Measurements from ENCODE around the gene IL1R1.

The IL1R1 gene

DNA sequence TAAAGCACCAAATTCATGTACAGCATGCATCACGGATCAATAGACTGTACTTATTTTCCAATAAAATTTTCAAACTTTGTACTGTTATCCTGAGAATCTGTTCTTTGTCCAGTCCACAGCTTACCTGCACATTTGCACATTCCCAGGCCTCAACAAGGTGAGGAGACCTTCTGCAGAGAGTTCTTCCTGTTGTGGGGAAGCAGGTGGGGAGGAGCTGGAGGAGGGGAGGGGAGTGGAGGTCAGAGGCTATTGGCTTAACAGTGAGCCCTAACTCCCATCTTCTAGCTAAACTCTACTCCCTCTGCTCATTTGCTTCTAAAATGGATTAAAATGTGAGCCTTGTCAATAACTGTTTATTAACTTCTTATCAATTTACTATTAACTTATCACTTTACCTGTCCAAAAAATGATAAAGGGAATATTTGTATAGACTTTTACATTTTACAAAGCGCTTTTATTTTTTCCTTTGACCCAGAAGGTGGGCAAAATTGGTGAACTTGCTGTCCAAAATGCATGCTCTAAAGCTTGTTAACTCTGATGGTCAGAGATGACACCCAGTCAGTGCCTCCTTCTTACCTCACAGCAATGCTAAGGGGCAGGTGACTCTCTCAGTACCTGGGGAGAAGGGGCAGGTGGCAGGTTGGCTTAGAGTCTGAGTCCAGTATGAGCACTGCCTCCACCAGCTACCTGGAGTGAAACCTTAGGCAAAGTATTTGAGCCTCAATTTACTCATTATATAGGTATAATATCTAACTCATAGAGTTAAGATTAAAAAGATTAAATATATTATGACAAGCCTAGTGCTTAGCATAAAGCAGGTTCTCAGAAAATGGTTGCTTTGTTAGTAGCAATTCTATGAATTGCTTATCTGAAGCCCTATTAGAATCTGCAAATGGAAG is 37.5 kb downstream of the IL1R1 start:
- WGBS = 96% methylated on average over 2 of the region's 2 CpGs
- H3K4me1 ChIP-seq (ENCODE audit: insufficient read depth, low read length) = no peaks in the 10 kb centered on the region
- H3K9ac ChIP-seq (ENCODE audit: low read depth, low read length) = no peak overlapping the region

DNA sequence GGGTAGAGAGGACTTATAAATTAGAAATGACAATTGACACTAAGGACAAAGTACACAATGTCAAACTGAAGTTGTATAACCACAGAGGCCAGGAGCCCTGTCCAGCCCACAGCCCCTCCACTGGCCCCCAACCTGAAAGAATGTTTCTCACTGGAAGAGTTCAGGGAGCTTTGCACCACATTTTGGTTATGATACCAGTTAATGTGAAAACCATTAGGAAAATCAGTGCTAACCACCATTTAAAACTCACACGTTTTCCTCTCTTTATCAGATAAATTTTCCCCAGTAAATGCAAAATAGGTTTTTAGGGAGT is 38.1 kb downstream of the IL1R1 start:
- no peaks in the 10 kb centered on the region for H3K36me3 ChIP-seq (ENCODE audit: insufficient read depth, low read length)
- WGBS = 80% methylated on average over 1 of the region's 1 CpG
- H3K4me1 ChIP-seq (ENCODE audit: insufficient read depth, low read length) = no peaks in the 10 kb centered on the region
- H3K27ac ChIP-seq (ENCODE audit: low read depth, low read length) = no peak overlapping the region
- peaks cover 6% of the 10 kb centered on the region for H3K27me3 ChIP-seq (ENCODE audit: insufficient read depth, low read length)
- no peaks in the 10 kb centered on the region for H3K9me3 ChIP-seq (ENCODE audit: insufficient read depth, low read depth, low read length)
- H3K4me3 ChIP-seq (ENCODE audit: low read length) = no peak overlapping the region
- no peak overlapping the region for H3K9ac ChIP-seq (ENCODE audit: low read depth, low read length)

More for the DNA sequence above, 37.5 kb downstream of the IL1R1 start:
- Histone ChIP-seq H3K9me3 (ENCODE audit: insufficient read depth, low read depth, low read length) (no peaks in the 10 kb centered on the region), H3K4me3 (ENCODE audit: low read length) (no peak overlapping the region), H3K36me3 (ENCODE audit: insufficient read depth, low read length) (no peaks in the 10 kb centered on the region), H3K27ac (ENCODE audit: low read depth, low read length) (no peak overlapping the region), H3K27me3 (ENCODE audit: insufficient read depth, low read length) (peaks cover 4% of the 10 kb centered on the region; the same call in 1 of the 2 replicates)

DNA sequence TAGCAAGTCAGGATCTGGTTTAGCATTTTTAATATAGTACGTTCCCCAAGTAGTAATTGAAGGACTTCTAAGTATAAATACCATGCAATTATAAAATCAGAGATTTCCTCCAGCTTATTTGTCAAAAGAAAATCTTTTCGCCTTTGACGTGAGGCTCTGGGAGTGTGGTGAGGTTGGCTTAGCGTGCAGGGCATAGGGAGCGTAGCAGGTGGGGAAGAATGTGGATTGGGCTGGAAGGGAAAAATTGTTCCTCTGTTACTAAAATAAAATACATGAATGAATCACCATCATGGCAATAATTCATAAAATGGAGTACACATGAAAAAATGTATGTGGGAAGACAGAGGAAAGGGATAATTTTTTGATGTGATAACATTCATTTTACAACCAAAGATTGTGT is 38.8 kb downstream of the IL1R1 start:
- no peak overlapping the region for H3K27ac ChIP-seq (ENCODE audit: low read depth, low read length)
- H3K36me3 ChIP-seq (ENCODE audit: insufficient read depth, low read length) = no peaks in the 10 kb centered on the region
- no peak overlapping the region for H3K9ac ChIP-seq (ENCODE audit: low read depth, low read length)
- H3K4me1 ChIP-seq (ENCODE audit: insufficient read depth, low read length) = no peaks in the 10 kb centered on the region
- peaks cover 14% of the 10 kb centered on the region for H3K27me3 ChIP-seq (ENCODE audit: insufficient read depth, low read length)
- H3K9me3 ChIP-seq (ENCODE audit: insufficient read depth, low read depth, low read length) = no peaks in the 10 kb centered on the region
- 95% methylated on average over 4 of the region's 5 CpGs for WGBS
- H3K4me3 ChIP-seq (ENCODE audit: low read length) = no peak overlapping the region

- Histone ChIP-seq H3K9me3 (ENCODE audit: insufficient read depth, low read depth, low read length) (no peaks in the 10 kb centered on the region), H3K9ac (ENCODE audit: low read depth, low read length) (no peak overlapping the region), H3K4me3 (ENCODE audit: low read length) (no peak overlapping the region), H3K4me1 (ENCODE audit: insufficient read depth, low read length) (no peaks in the 10 kb centered on the region), H3K27me3 (ENCODE audit: insufficient read depth, low read length) (peaks cover 21% of the 10 kb centered on the region), H3K36me3 (ENCODE audit: insufficient read depth, low read length) (no peaks in the 10 kb centered on the region), H3K27ac (ENCODE audit: low read depth, low read length) (no peak overlapping the region)
- WGBS = 95% methylated on average over 7 of the region's 7 CpGs
Measured at GRCh38 chr2:102181919-102182635, 39.5 kb downstream of the IL1R1 start.

DNA sequence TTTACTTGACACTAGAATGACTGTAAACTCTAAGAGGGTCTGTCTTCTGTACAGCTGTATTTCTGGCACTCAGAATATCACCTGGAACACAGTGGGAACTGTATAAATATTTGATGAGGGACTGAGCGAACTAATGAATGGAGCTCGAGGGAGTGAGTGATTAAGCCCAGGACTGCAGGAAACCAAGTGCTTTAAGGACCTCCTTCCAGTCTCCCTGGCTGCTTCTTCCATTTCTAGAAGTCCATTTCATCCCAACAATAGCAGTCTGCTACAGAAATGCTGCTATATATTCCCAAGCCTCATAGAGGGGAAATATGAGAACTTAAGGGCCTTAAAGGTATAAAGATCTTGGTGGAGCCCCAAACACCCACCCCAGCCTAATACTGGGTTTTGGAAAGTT is 41.5 kb downstream of the IL1R1 start:
- Histone ChIP-seq H3K4me3 (ENCODE audit: low read length) (no peak overlapping the region), H3K4me1 (ENCODE audit: insufficient read depth, low read length) (no peaks in the 10 kb centered on the region), H3K27ac (ENCODE audit: low read depth, low read length) (no peak overlapping the region), H3K9ac (ENCODE audit: low read depth, low read length) (no peak overlapping the region), H3K27me3 (ENCODE audit: insufficient read depth, low read length) (peaks cover 40% of the 10 kb centered on the region), H3K9me3 (ENCODE audit: insufficient read depth, low read depth, low read length) (no peaks in the 10 kb centered on the region), H3K36me3 (ENCODE audit: insufficient read depth, low read length) (no peaks in the 10 kb centered on the region)
- 93% methylated on average over 2 of the region's 2 CpGs for WGBS

GRCh38 chr2:102184568-102184967 is 42.0 kb downstream of the IL1R1 start:
- no peaks in the 10 kb centered on the region for H3K36me3 ChIP-seq (ENCODE audit: insufficient read depth, low read length)
- H3K4me3 ChIP-seq (ENCODE audit: low read length) = no peak overlapping the region
- H3K27me3 ChIP-seq (ENCODE audit: insufficient read depth, low read length) = peaks cover 44% of the 10 kb centered on the region
- no CpG with 5 or more reads among the region's 1 CpG for whole genome bisulfite sequencing
- H3K9me3 ChIP-seq (ENCODE audit: insufficient read depth, low read depth, low read length) = no peaks in the 10 kb centered on the region
- H3K27ac ChIP-seq (ENCODE audit: low read depth, low read length) = no peak overlapping the region
- H3K4me1 ChIP-seq (ENCODE audit: insufficient read depth, low read length) = no peaks in the 10 kb centered on the region
- no peak overlapping the region for H3K9ac ChIP-seq (ENCODE audit: low read depth, low read length)

DNA sequence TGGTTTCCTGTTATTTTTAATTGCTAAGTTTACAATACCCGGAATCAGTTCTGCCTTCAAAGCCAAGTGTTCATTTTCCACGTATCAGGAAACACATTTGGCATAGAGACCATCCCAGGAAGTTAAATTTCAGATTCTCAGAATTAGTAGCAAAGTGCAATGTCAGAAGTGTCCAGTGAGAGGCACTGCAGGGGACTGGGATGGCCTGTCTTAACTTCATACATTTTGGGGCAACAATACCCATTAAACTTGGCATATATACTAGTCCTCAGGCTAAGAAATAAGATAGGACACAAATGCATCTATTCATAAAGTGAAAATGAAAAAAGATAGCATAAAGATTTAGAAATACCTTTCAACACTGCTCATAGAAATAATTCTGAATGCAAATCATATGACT is 42.8 kb downstream of the IL1R1 start:
- Histone ChIP-seq H3K27me3 (ENCODE audit: insufficient read depth, low read length) (peaks cover 44% of the 10 kb centered on the region), H3K27ac (ENCODE audit: low read depth, low read length) (no peak overlapping the region), H3K4me3 (ENCODE audit: low read length) (no peak overlapping the region), H3K9me3 (ENCODE audit: insufficient read depth, low read depth, low read length) (no peaks in the 10 kb centered on the region), H3K9ac (ENCODE audit: low read depth, low read length) (no peak overlapping the region), H3K4me1 (ENCODE audit: insufficient read depth, low read length) (no peaks in the 10 kb centered on the region), H3K36me3 (ENCODE audit: insufficient read depth, low read length) (no peaks in the 10 kb centered on the region)
- 83% methylated on average over 2 of the region's 2 CpGs for WGBS

- Histone ChIP-seq H3K9me3 (ENCODE audit: insufficient read depth, low read depth, low read length) (no peaks in the 10 kb centered on the region), H3K4me3 (ENCODE audit: low read length) (peak within 1 kb of the TSS; percentile 61), H3K27ac (ENCODE audit: low read depth, low read length) (no peak within 1 kb of the TSS), H3K4me1 (ENCODE audit: insufficient read depth, low read length) (no peaks in the 10 kb centered on the region), H3K27me3 (ENCODE audit: insufficient read depth, low read length) (peaks cover 44% of the 10 kb centered on the region), H3K9ac (ENCODE audit: low read depth, low read length) (no peak within 1 kb of the TSS; the same call in 1 of the 2 replicates), H3K36me3 (ENCODE audit: insufficient read depth, low read length) (no peaks in the 10 kb centered on the region)
- 66% methylated on average over 36 of the region's 36 CpGs for WGBS
Measured at GRCh38 chr2:102186791-102187495, 44.4 kb downstream of the IL1R1 start, which contains the start of gene IL1RL2. TSS of gene IL1RL2 (plus strand) at chr2:102187023. CDS start at chr2:102187868, 845 bp downstream.

DNA sequence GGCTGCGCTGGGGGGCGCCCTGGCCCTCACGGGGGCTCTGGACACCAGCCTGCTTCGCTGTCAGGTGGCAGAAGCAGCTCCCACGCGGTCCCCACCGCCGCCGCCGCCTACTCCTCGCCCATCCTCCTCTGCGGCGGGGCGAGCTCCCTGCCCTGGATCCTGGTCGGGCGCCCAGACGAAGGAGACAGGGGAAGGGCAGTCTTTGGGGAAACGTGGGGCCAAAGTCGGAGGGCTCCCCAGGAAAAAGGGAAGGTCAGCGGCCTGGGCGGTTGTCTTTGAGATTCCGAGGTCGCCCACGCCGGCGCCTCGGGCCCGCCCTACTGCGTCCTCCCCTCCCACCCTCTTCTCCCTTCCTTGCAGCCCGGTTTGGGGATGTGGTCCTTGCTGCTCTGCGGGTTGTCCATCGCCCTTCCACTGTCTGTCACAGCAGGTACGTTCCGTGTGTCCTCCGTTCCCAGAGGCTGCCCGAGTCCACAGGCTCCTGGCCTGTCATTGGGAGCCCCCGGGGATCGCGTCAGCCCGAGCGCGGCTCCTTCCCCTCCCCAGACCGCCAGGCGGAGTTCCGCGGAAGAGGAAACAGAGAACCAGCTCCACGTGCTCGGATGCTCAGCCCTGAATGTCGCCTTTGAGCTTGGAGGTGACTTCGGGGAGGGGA is 45.1 kb downstream of the IL1R1 start:
- no peaks in the 10 kb centered on the region for H3K9me3 ChIP-seq (ENCODE audit: insufficient read depth, low read depth, low read length)
- H3K9ac ChIP-seq (ENCODE audit: low read depth, low read length) = no peak overlapping the region; the same call in 1 of the 2 replicates
- H3K27ac ChIP-seq (ENCODE audit: low read depth, low read length) = no peak overlapping the region
- peaks cover 44% of the 10 kb centered on the region for H3K27me3 ChIP-seq (ENCODE audit: insufficient read depth, low read length)
- no peaks in the 10 kb centered on the region for H3K4me1 ChIP-seq (ENCODE audit: insufficient read depth, low read length)
- peak overlapping the region; percentile 61 for H3K4me3 ChIP-seq (ENCODE audit: low read length)
- 57% methylated on average over 50 of the region's 50 CpGs for WGBS
- no peaks in the 10 kb centered on the region for H3K36me3 ChIP-seq (ENCODE audit: insufficient read depth, low read length)

GRCh38 chr2:102190430-102191107 is 48.0 kb downstream of the IL1R1 start:
- no peak overlapping the region for H3K4me3 ChIP-seq (ENCODE audit: low read length)
- H3K4me1 ChIP-seq (ENCODE audit: insufficient read depth, low read length) = no peaks in the 10 kb centered on the region
- WGBS = 89% methylated on average over 6 of the region's 10 CpGs
- no peak overlapping the region for H3K27ac ChIP-seq (ENCODE audit: low read depth, low read length)
- H3K9ac ChIP-seq (ENCODE audit: low read depth, low read length) = no peak overlapping the region
- H3K27me3 ChIP-seq (ENCODE audit: insufficient read depth, low read length) = peaks cover 38% of the 10 kb centered on the region
- H3K9me3 ChIP-seq (ENCODE audit: insufficient read depth, low read depth, low read length) = no peaks in the 10 kb centered on the region
- no peaks in the 10 kb centered on the region for H3K36me3 ChIP-seq (ENCODE audit: insufficient read depth, low read length)
